Stimulated activated CD8-positive, alpha-beta memory T cell treated with anti-CD3 and anti-CD28 coated beads, Interleukin-15, amount 100 ng/mL, for 48 hours (primary cell): ENCODE measurements around the gene PTPRT.

Experiments
- DNase-seq, 2 donors: peaks; one replicate each; pipeline ENCODE4 v3.0.0-alpha.2; 2020; ENCODE audit warnings: low read depth in 2 of 2

PTPRT gene

GRCh38 chr20:42611889-42612837 lies 577.5 kb downstream of the PTPRT start:
- no peak for DNase-seq

DNA sequence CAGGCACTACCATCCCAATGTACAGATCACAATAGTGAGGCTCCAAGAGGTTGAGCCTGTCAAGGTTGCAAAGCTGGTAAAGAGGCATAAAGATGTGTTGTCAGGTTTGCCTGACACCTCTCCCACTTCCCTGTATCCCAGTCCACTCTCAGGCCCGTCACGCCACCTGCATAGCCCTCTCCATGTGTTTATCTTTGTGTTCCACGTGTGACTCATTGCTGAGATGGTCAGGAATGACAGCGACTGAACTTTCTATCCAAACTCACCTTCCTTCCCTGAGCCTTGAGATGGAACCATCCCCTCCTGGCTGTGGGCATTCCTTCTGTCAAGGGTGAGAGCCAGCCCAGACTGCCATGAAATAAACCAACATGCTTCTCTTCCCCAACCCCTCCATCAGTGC lies 578.3 kb downstream of the PTPRT start:
- no peak for DNase-seq

DNA sequence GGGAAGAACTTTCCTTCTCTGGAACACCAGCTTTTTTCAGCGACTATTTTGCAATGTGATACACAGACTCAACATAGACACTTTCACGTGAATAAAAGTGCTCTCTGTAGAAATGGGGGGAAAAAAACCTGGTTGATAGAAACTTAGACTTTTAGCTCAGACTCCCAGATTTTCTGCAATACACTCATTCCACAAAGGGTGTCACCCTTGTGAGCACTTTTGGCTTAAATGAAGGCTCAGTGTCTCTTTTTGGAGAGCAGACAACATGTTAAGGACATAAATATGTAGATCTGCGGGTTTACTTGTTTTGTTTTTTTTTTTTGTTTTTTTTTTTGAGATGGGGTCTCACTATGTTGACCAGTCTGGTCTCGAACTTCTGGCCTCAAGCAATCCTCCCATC lies 579.6 kb downstream of the PTPRT start:
- no peak for DNase-seq

- DNase-seq = no peak
Measured at GRCh38 chr20:42609618-42610017, 580.1 kb downstream of the PTPRT start.

- no peak for DNase-seq
Measured at GRCh38 chr20:42604998-42605956, 584.4 kb downstream of the PTPRT start.

DNA sequence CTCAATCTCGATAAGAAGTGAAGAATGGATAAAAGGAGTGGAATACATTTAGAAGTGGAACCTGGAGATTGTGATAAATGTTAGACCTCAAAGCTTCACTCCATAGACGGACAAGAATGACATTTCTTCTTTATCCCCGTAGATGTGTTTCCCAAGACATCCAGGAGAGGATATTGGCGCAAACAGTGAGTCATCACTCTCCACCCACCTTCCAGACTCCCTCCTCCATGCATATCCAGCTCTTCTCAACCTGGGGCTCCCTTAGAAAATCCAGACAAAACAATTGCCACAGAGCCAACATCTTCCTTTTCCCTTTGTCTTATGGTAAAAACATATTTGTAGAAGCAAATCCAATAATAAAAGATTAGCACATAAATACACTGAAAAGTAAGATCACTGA lies 586.1 kb downstream of the PTPRT start:
- no peak for DNase-seq

- no peak for DNase-seq
Measured at GRCh38 chr20:42598581-42598980, 591.1 kb downstream of the PTPRT start.

GRCh38 chr20:42595625-42596024 lies 594.1 kb downstream of the PTPRT start:
- DNase-seq = no peak

DNA sequence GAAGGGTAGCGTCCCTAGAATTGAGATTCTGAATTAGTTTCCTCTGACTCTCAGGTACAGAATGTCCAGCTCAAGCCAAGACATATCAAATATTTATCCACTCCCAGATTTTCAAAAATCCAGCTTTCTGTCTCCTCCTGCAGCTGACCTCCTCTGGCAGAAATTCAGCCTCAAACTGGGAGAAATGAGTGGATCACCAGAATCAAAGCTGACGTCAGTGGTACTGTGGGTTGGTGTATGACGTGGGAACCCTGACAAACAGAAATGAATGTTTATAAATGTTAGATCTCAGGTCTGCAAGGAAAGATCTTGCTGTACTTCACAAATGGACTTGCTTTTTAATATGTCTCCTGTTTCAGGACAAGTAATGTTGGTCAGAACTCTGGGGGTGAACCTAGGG lies 595.0 kb downstream of the PTPRT start:
- DNase-seq = no peak

- no peak for DNase-seq
Measured at GRCh38 chr20:42594011-42594410, 595.7 kb downstream of the PTPRT start.

GRCh38 chr20:42589976-42590639 lies 599.6 kb downstream of the PTPRT start:
- DNase-seq = no peak

DNA sequence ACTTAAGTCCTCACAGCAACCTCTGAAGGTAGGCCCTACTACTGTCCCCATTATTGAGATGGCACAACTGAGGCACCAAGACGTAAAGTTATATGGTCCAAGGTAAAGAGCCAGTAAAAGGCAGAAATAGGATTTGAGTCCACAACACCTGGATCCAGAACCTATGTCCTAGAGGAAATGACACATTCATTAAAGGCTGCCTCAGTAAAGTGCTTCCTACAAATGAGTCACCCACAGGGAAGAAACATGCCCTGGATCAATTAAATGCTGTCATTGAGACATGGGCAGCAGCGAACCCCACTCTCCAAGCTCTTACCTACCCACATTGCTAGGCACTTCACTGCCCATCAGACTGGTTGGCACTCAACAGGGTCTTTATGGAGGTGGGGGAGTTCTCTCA lies 600.9 kb downstream of the PTPRT start:
- no peak for DNase-seq

- no peak for DNase-seq
Measured at GRCh38 chr20:42587427-42587826, 602.3 kb downstream of the PTPRT start.

DNA sequence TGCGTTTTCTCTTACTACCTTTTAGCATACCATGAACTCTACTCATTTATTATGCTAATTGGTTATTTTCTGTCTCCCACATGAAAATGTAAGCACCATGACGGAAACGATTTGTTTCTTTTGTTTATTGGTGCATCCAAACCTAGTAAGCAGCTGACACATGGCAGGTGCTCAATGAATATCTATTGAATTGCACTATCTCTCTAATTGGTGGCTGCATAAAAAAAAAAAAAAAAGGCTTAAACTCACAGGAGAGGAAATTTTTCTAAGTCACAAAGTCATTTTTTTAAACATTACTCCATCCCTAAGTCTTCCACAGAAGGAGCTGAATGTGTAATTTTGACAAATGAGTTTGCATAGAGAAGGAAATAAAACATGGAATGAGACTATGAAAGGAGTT lies 608.4 kb downstream of the PTPRT start:
- DNase-seq = no peak

GRCh38 chr20:42576167-42576566 lies 613.5 kb downstream of the PTPRT start:
- DNase-seq = no peak

DNA sequence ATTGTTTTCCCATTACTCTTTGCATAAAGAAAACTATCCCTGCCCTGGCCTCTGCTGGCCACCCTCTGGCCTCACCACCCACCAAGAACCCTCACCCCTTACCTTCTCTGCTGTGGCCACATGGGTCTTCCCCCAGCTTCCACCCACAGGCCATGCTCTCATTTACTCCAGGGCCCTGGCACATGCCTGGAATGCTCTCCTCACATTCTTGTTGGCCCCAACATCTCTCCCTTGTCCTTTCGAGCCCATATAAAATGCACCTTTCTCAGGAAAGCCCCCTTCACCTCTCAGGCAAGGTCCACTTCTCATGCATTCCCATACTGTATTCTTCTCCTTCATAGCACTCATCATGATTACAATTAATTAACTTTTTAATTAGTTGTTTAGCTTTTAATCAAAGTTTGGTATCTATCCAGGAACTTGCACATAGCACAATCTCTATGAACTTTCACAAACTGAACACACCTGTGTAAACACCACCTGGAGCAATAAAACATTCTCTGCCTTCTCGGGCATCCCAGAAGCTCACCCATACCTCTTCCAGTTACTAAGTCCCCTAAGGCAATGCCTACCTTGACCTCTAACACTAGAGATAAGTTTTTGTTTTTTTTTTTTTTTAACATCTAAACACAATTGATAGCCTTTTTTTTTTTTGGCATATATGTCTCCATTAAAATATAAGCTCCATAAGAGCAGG lies 617.2 kb downstream of the PTPRT start:
- no peak for DNase-seq

GRCh38 chr20:42567409-42567808 lies 622.3 kb downstream of the PTPRT start:
- no peak for DNase-seq

DNA sequence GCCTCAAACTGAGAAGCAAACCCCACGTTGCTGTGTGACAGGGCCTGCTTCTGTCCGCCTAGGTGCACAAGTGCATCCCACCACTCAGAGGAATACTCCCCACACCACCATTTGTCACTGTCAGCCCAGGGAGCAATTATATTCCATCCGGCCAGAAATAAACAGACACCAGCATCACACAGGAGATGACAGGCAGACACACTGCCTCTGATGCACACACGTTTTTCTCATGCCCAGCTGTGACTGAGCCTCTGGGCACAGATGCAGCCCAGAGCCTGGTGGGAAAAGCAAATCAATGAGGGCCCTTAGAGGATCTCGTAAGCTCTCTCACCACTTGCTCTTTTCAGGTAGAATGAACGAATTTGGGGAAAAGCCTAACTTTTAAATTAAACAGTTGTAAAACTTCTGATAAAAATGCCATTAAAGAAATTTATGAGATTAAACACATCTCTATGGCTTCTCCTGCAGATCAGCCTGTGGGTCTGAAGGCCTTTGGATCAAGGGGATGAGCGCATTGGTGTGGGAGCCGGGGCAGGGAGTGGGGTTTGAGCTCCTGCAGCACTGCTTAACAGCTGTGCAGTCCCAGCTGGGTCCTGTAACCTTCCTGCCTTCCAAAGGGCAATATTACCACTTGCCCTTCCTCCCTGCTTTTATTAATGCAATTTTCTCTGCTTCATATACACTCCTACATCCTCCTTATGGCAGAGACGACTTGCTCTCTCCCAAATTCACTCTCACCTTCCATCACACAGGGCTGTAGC lies 624.3 kb downstream of the PTPRT start:
- DNase-seq = no peak

- no peak for DNase-seq
Measured at GRCh38 chr20:42559665-42560064, 630.0 kb downstream of the PTPRT start.

GRCh38 chr20:42556575-42556974 lies 633.1 kb downstream of the PTPRT start:
- no peak for DNase-seq

DNA sequence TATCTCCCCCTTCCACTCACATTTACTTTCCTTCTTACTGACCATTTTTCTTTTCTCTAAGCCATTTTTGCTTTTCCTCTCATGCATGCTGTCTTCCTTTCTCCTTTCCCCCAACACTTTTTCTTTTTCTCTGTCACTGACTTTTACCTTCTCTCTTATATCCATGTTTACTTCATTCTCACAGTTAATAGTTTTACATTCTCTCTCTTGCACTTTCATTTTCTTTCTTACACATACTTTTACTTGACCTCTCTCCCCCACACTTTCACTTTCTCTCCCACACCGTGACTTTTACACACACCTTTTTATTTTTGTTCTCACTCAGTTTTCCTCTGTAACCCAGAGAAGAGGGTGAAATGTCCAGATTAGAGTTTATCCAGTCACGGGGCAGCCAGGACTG lies 636.3 kb downstream of the PTPRT start:
- DNase-seq = no peak
